ENCODE data around the gene LRRC27.

The LRRC27 gene

DNA sequence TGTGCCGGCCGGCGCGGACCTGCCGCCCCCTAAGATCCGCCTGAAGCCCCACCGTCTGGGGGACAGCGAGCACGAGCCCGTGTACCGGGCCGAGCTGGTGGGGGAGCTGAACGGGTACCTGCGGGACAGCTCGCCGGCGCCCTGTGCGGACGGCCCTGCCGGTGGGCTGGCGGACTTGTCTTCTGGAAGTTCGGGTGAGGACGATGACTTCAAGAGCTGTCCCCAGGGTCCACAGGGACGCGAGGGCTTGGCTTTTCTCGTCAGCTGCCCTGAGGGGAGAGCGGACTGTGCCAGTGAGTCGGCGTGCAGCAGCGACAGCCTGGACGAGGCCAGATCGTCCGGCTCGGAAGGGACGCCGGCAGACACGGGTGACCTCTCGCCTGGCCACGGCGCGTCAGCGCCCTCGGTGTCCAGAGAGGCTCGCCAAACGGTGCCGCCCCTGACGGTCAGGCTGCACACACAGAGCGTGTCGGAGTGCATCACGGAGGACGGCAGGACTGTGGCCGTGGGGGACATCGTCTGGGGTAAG, 73.5 kb downstream of the LRRC27 start:
- DNase-seq, result no peak

DNA sequence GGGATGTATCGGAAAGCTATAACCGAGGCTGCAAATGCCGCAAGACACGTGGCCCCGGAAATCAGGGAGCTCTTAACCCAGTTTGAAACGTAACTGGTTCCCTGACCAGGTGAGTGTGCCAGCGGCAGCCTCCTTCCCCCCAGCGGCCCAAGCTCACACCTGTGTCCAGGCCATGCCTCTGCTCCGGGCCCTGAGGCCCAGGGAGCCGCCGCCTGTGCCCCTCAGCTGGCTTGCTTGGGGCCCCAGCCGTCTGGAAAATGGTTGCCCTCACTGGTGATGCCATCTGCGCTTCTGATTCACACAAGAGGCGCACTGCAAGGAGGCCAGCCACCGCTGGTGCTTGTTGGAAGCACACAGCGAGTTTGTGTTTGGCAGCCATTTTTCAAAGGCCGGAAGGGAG, 74.2 kb downstream of the LRRC27 start:
- no peak for DNase-seq

DNA sequence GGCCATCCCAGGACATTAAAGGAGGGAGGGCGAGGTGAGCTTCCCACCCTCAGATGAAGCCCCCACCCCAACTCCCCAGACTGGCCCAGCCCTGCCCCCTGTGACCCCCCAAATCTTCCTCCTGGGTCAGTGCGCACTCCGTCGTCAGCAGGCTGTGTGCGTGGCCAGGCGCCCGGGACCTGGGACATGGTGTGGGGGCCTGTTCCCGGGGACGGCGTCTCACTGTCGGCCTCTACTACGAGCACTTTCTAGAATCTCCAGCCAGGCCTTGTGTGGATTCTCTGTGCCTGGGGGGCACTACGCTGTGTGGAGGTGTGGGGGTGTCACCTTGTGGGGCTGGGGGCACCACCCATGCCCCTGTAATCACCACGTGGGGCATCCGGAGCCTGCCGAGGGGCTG, 74.8 kb downstream of the LRRC27 start:
- no peak for DNase-seq

GRCh38 chr10:132407243-132407746, 75.3 kb downstream of the LRRC27 start:
- no peak for DNase-seq

GRCh38 chr10:132407846-132408278, 75.9 kb downstream of the LRRC27 start:
- no peak for DNase-seq

- no peak for DNase-seq
Observed at GRCh38 chr10:132408367-132408781, 76.4 kb downstream of the LRRC27 start.

GRCh38 chr10:132408823-132409666, 77.1 kb downstream of the LRRC27 start:
- DNase-seq, result no peak

DNA sequence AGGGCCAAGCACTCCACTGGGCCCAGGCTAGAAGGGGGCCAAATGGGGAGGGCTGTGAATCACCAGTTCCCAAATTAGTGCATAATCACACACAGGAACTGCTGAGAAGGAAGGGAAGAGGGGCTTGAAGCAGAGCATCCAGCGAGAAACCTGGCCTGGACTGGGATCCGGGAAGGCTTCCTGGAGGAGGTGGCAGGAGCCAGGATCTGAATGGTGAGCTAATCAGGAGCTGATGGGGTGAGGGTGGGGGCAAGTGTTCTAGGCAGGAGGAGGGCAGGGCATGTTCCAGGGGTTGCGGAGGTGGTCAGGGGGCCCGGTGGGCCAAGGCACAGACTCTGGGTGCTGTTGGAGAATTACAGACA, 77.7 kb downstream of the LRRC27 start:
- DNase-seq, result no peak

DNA sequence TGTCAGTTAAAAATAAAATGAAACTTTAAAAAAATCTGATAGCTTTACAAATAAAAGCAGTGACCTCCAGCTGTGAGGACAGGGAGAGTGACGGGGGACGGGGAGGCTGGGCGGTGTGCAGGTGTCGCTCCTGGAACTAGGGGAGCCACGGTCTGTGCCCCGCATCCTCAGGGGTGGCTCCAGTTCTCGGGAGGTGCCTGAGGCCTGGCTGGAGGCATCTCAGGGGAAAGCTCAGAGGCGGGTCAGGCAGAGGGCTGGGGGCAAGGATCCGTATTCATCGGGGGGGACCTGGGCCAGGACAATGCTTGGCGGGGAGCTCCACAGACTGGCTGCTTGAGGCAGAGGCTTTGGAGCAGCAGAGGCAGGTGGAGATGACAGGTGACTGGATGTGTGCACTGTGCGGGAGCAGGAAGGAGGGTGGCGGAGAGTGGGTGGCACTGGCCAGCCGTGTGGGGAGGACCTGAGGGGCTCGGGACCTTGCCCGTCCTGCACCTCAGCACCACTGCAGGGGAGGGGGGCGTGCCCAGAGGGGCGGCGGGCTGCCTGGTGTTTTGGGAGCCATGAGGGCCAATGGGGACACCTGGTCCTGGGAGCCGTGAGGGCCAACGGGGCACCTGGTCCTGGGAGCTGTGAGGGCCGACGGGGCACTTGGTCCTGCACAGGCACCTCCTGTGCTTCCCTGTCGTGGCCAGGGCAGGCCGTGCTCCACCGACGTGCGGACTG, 78.2 kb downstream of the LRRC27 start:
- no peak for DNase-seq

- DNase-seq, result no peak
Observed at GRCh38 chr10:132410779-132411532, 79.0 kb downstream of the LRRC27 start.

- DNase-seq, result no peak
Observed at GRCh38 chr10:132411561-132412253, 79.7 kb downstream of the LRRC27 start.

GRCh38 chr10:132412316-132413192, 80.6 kb downstream of the LRRC27 start:
- no peak for DNase-seq

DNA sequence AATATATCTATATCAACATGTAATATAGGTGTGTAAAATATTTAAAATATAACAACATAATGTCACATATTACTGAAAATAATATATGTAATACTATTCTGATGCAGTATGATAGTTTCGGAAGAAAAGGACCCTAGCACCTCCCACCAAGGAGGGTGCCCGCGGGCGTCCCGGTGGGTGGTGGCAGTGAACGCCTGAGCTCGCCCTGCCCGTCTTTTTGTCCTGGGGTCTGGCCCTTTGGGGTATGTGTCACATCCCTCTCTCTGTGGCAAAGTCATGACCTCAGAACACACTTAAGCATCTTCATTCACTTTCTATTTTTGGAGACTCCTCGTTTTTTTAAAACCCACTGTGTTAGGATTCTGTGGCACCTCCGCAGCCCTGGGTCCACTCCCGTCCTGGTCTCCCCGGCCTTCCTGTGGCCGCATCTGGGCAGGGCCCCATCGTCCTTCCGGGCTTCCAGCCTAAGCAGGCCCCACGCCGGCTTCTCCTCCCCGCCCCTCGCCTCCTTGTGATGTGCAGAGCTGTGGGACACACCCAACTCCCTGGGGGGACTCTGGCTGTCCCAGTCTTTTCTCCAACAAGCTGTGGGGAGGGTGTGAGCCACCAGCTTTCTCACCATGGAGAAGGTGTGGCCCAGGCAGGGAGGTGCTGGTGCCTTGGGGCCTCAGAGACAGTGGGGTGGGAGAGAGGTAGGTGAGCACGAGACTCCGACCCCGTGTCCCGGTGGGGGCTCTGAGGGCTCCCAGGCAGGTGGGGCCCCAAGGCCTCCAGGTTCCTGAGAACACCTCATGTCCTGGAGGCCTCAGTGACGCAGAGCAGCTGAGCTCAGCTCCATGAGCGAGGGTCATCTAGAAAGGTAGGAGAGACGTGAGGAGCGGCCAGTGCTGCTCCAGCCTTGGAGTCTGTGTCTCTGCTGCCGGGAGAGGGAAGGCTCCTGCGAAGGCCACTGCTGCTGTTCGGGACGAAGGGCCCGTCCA, 81.5 kb downstream of the LRRC27 start:
- no peak for DNase-seq

- DNase-seq, result no peak
Observed at GRCh38 chr10:132414402-132415016, 82.5 kb downstream of the LRRC27 start.

- DNase-seq, result no peak
Observed at GRCh38 chr10:132415255-132415654, 83.3 kb downstream of the LRRC27 start.

DNA sequence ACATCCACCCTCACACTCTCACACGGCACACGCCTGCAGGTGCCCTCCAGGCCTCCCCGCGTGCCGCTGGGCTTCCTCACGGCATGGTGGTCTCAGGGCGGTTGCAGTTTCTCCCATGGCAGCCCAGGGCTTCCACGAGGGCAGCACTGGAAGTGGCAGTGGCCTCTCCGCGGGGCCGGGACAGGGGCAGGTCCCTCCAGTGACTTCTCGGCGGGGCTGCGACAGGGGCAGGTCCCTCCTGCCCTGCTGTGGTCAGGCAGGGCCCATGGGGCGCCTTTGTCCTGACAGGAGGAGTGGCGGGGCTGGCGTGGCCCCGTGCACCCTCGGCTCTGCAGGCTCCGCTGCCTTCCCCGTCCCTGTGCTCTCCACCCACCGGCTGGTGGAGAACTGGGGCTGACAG, 84.0 kb downstream of the LRRC27 start:
- DNase-seq, result no peak

DNA sequence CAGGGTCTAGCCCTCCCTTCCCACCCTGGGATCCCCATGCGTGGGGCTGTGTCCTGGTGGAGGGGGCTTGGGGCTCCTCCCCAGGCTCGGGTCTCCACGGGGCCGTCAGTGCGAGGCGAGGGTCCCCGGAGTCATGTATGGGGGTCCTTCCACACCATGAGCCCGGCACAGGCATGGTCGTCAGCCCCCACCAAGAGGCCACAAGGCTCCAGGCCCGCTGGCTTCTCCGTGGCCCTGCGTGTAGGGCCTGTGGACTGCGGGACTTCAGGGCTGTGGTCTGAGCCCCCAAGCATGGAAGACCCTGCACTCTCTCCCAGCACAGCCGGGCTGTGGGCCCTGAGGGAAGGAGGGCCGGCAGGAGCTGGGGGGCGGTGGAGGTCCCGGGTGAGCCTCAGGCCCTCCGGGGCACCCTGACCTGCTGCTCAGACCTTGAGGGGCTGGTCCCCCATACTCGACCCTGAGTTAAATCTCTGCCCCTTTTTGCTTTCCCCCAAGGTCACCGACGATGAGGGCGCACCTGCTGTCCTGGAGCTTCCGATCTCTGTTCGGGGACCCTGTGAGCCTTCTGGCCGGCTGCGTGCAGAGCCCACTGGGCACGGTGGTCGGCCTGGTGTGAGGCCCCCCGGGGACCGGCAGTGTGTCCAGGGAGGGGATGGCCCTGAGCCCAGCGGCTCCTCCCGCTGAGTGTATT, 84.7 kb downstream of the LRRC27 start:
- DNase-seq, result no peak

DNA sequence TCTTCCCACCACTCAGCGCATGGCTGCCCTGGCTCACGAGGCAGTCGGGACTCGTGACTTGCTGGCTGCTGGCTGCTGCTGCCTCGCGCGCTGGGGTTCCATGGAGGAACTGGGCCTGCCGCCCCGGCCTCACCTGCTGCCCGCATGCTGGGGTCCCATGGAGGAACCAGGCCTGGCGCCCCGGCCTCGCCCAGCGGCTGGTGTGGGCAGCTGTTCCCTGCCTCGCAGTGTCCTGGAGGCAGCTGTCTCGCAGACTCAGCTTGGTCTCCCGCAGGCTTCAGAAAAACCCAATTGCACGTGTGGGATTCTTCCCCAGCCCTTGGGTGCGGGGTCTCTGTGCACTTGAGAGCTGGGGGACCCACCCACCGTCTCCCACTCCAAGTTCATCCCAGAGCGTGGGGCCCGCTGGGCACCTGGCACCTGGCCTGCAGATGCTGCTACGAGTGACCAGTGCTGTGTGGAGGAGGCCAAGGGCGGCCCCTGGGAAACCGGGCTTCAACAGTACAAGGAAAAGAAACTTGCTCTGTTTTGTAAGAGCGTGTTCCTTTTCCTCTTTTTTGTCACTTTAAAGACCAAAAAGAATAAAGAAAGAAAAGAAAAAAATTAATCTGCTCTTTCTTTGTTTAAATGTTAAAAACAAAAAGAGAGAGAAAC, 85.4 kb downstream of the LRRC27 start:
- DNase-seq, result no peak
